Spleen (tissue), 7 donors: ENCODE results near the gene EPS8L3.

ENCODE experiments used
- POLR2A ChIP-seq, 3 donors: fragments of 450-650 bp; IDR thresholded peaks; one replicate each; pipeline ENCODE4 v1.5.1; 2017; ENCODE audit warnings: antibody characterized with exemption in 3 of 3, mild to moderate bottlenecking in 1 of 3
- POLR2AphosphoS5 ChIP-seq, 3 donors: sonication (generic); formaldehyde crosslinking; IDR thresholded peaks; one replicate each; pipeline ENCODE4 v1.5.1; 2017; ENCODE audit warnings: antibody characterized with exemption in 3 of 3
- TF ChIP-seq, protein P1 (sequence below), 11 experiments: fragments of 200-600 bp in 7 of 11; fragments of 450-650 bp in 4 of 11; sonication (generic) in 4 of 11; IDR thresholded peaks in 8 of 11; conservative IDR thresholded peaks in 3 of 11; 1 replicate in 7 of 11; 2 replicates in 4 of 11; pipeline versions ENCODE4 v1.4.0 to v1.8.0; 2016 to 2021; ENCODE audit warnings: antibody characterized with exemption in 11 of 11, inconsistent platforms in 4 of 11, mild to moderate bottlenecking in 1 of 11
- donor health status: DM: no; HTN: no; CAD: no; lungs with moderate emphysema.
- donor health status: DM: no; HTN: no; CAD: no.
- donor health status: DM: no; HTN: no; CAD: no.

DNA sequence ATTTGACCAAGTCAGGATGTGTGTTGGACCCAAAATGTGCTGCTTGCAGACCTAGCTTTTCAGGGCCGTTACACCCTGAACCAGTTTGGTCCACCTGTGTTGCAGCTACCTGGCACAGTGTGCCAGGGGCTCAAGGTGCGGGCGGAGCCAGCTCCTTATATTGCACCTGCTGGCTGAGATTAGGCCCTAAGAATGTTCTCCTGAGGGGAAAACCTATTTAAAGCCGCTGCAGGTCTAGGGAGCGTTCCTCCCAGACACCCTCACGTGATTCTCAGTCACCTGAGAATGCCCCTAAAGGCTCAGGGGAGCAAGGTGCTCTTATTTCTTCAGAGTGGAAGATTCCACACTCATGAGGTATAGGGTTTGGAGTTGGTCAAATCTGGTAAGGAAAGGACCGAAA lies 34.9 kb downstream of the EPS8L3 start:
- TF ChIP-seq, protein P1, sequence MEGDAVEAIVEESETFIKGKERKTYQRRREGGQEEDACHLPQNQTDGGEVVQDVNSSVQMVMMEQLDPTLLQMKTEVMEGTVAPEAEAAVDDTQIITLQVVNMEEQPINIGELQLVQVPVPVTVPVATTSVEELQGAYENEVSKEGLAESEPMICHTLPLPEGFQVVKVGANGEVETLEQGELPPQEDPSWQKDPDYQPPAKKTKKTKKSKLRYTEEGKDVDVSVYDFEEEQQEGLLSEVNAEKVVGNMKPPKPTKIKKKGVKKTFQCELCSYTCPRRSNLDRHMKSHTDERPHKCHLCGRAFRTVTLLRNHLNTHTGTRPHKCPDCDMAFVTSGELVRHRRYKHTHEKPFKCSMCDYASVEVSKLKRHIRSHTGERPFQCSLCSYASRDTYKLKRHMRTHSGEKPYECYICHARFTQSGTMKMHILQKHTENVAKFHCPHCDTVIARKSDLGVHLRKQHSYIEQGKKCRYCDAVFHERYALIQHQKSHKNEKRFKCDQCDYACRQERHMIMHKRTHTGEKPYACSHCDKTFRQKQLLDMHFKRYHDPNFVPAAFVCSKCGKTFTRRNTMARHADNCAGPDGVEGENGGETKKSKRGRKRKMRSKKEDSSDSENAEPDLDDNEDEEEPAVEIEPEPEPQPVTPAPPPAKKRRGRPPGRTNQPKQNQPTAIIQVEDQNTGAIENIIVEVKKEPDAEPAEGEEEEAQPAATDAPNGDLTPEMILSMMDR (IDR thresholded peaks at IDR 0.05 in 8 of 11, conservative IDR thresholded peaks at IDR 0.05 in 3 of 11): no peak
- TF ChIP-seq POLR2A (IDR thresholded peaks at IDR 0.05): no peak
- TF ChIP-seq POLR2AphosphoS5 (IDR thresholded peaks at IDR 0.05): no peak
